ENCODE results near the gene DAAM1.

Gene DAAM1

DNA sequence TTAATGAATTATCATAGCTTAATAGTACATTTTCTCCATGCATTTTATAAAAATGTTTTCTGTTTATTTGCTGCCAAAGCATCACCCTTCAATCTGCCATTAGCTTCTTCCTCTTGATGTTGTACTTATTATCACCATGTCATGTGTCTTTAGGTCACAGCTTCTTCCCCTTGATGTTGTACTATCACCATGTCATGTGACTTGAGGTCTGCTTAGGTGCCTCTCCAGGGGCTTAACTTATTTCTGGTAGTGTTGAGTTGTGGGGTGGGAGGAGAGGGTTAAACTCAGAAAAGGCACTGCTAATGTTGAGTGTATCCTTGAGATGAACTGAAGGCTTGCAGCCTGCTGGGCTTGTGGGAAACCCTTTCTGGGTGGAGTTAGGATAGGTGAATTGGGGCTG lies 87.8 kb downstream of the DAAM1 start:
- no peak for DNase-seq
- peak overlapping the region; percentile 13 for H3K9ac ChIP-seq (ENCODE audit: low read length)
- H3K23ac ChIP-seq (ENCODE audit: low read length in 2 of 2), result no peak overlapping the region
- H3K4me1 ChIP-seq (ENCODE audit: control insufficient read depth, insufficient read depth, low read depth, low read length), result peaks cover 7% of the 10 kb centered on the region
- peaks cover 5% of the 10 kb centered on the region for H3K79me1 ChIP-seq (replicated peaks; ENCODE audit: low read length, poor library complexity, severe bottlenecking)
- no peaks in the 10 kb centered on the region for H3K9me3 ChIP-seq (ENCODE audit: control insufficient read depth, low read length)
- H3K14ac ChIP-seq (ENCODE audit: low read length in 2 of 2), result no peak overlapping the region
- H2BK12ac ChIP-seq (ENCODE audit: low read length in 2 of 2), result peak overlapping the region; percentile 45 to 95
- H3K4me3 ChIP-seq (ENCODE audit: insufficient read depth in 1 of 2, low read depth in 1 of 2, low read length in 2 of 2), result no peak overlapping the region
- peak overlapping the region; percentile 79 for H2BK5ac ChIP-seq (ENCODE audit: low read depth, low read length, poor library complexity, severe bottlenecking)
- H3K36me3 ChIP-seq (ENCODE audit: control insufficient read depth in 1 of 2, insufficient read depth in 2 of 2, low read depth in 1 of 2, low read length in 2 of 2), result no peaks in the 10 kb centered on the region
- H4K8ac ChIP-seq (ENCODE audit: low read length), result peak overlapping the region; percentile 54
- H2AFZ ChIP-seq (ENCODE audit: low read depth, low read length), result no peak overlapping the region
- H3K4ac ChIP-seq (ENCODE audit: low read depth in 1 of 2, low read length in 2 of 2), result peak overlapping the region in 1 of 2 experiments; percentile 75
- H2BK120ac ChIP-seq (ENCODE audit: low read depth, low read length), result peak overlapping the region; percentile 34
- no peak overlapping the region for H4K91ac ChIP-seq (ENCODE audit: low read length)
- H2AK5ac ChIP-seq (ENCODE audit: low read length, severe bottlenecking), result peak overlapping the region; percentile 97
- H3K18ac ChIP-seq (ENCODE audit: low read depth in 1 of 2, low read length in 2 of 2), result peak overlapping the region in 1 of 2 experiments; percentile 70
- no peaks in the 10 kb centered on the region for H3K27me3 ChIP-seq (ENCODE audit: control insufficient read depth in 1 of 2, insufficient read depth in 1 of 2, low read length in 2 of 2)
- H3K4me2 ChIP-seq (ENCODE audit: low read length, poor library complexity, severe bottlenecking), result no peak overlapping the region
- H3K27ac ChIP-seq (ENCODE audit: low read length, poor library complexity, severe bottlenecking), result peak overlapping the region; percentile 69
- H2BK15ac ChIP-seq (ENCODE audit: low read depth, poor library complexity, severe bottlenecking), result no peak overlapping the region

- Histone ChIP-seq H3K4me2 (ENCODE audit: low read length, poor library complexity, severe bottlenecking) (no peak overlapping the region), H3K9me3 (ENCODE audit: control insufficient read depth, low read length) (no peaks in the 10 kb centered on the region), H3K4ac (ENCODE audit: low read depth in 1 of 2, low read length in 2 of 2) (no peak overlapping the region), H2BK5ac (ENCODE audit: low read depth, low read length, poor library complexity, severe bottlenecking) (no peak overlapping the region), H3K27ac (ENCODE audit: low read length, poor library complexity, severe bottlenecking) (peak overlapping the region; percentile 49), H3K23ac (ENCODE audit: low read length in 2 of 2) (no peak overlapping the region), H2AK5ac (ENCODE audit: low read length, severe bottlenecking) (peak overlapping the region; percentile 97), H4K91ac (ENCODE audit: low read length) (no peak overlapping the region), H3K4me3 (ENCODE audit: insufficient read depth in 1 of 2, low read depth in 1 of 2, low read length in 2 of 2) (no peak overlapping the region), H2BK15ac (ENCODE audit: low read depth, poor library complexity, severe bottlenecking) (no peak overlapping the region), H2BK120ac (ENCODE audit: low read depth, low read length) (no peak overlapping the region), H3K36me3 (ENCODE audit: control insufficient read depth in 1 of 2, insufficient read depth in 2 of 2, low read depth in 1 of 2, low read length in 2 of 2) (no peaks in the 10 kb centered on the region), H3K4me1 (ENCODE audit: control insufficient read depth, insufficient read depth, low read depth, low read length) (peaks cover 7% of the 10 kb centered on the region), H3K9ac (ENCODE audit: low read length) (no peak overlapping the region), H2BK12ac (ENCODE audit: low read length in 2 of 2) (no peak overlapping the region), H2AFZ (ENCODE audit: low read depth, low read length) (no peak overlapping the region), H3K18ac (ENCODE audit: low read depth in 1 of 2, low read length in 2 of 2) (peak overlapping the region in 1 of 2 experiments; percentile 29), H3K14ac (ENCODE audit: low read length in 2 of 2) (no peak overlapping the region), H3K79me1 (replicated peaks; ENCODE audit: low read length, poor library complexity, severe bottlenecking) (peaks cover 6% of the 10 kb centered on the region), H3K27me3 (ENCODE audit: control insufficient read depth in 1 of 2, insufficient read depth in 1 of 2, low read length in 2 of 2) (no peaks in the 10 kb centered on the region), H4K8ac (ENCODE audit: low read length) (no peak overlapping the region)
- WGBS, result no CpG with 5 or more reads among the region's 2 CpGs
- no peak for DNase-seq
Observed at GRCh38 chr14:59277659-59278058, 89.2 kb downstream of the DAAM1 start.

GRCh38 chr14:59278111-59278510 lies 89.6 kb downstream of the DAAM1 start:
- Histone ChIP-seq H3K4me2 (ENCODE audit: low read length, poor library complexity, severe bottlenecking) (no peak overlapping the region), H2AK5ac (ENCODE audit: low read length, severe bottlenecking) (no peak overlapping the region), H2BK120ac (ENCODE audit: low read depth, low read length) (no peak overlapping the region), H3K18ac (ENCODE audit: low read depth in 1 of 2, low read length in 2 of 2) (no peak overlapping the region), H3K4me3 (ENCODE audit: insufficient read depth in 1 of 2, low read depth in 1 of 2, low read length in 2 of 2) (no peak overlapping the region), H3K9me3 (ENCODE audit: control insufficient read depth, low read length) (no peaks in the 10 kb centered on the region), H3K14ac (ENCODE audit: low read length in 2 of 2) (no peak overlapping the region), H3K27ac (ENCODE audit: low read length, poor library complexity, severe bottlenecking) (peak overlapping the region; percentile 68), H3K4ac (ENCODE audit: low read depth in 1 of 2, low read length in 2 of 2) (no peak overlapping the region), H4K8ac (ENCODE audit: low read length) (no peak overlapping the region), H2AFZ (ENCODE audit: low read depth, low read length) (no peak overlapping the region), H3K4me1 (ENCODE audit: control insufficient read depth, insufficient read depth, low read depth, low read length) (peaks cover 7% of the 10 kb centered on the region), H3K9ac (ENCODE audit: low read length) (peak overlapping the region; percentile 63), H3K23ac (ENCODE audit: low read length in 2 of 2) (no peak overlapping the region), H2BK5ac (ENCODE audit: low read depth, low read length, poor library complexity, severe bottlenecking) (no peak overlapping the region), H4K91ac (ENCODE audit: low read length) (no peak overlapping the region), H3K27me3 (ENCODE audit: control insufficient read depth in 1 of 2, insufficient read depth in 1 of 2, low read length in 2 of 2) (no peaks in the 10 kb centered on the region), H3K79me1 (replicated peaks; ENCODE audit: low read length, poor library complexity, severe bottlenecking) (peaks cover 5% of the 10 kb centered on the region), H2BK12ac (ENCODE audit: low read length in 2 of 2) (no peak overlapping the region), H2BK15ac (ENCODE audit: low read depth, poor library complexity, severe bottlenecking) (no peak overlapping the region), H3K36me3 (ENCODE audit: control insufficient read depth in 1 of 2, insufficient read depth in 2 of 2, low read depth in 1 of 2, low read length in 2 of 2) (no peaks in the 10 kb centered on the region)
- WGBS, result 0% methylated on average over 2 of the region's 2 CpGs
- peak; percentile 86 for DNase-seq

- 86% methylated on average over 5 of the region's 5 CpGs for WGBS
- H3K27me3 ChIP-seq (ENCODE audit: control insufficient read depth in 1 of 2, insufficient read depth in 1 of 2, low read length in 2 of 2), result no peaks in the 10 kb centered on the region
Observed at GRCh38 chr14:59280961-59281360, 92.5 kb downstream of the DAAM1 start.

More at GRCh38 chr14:59280961-59281360, 92.5 kb downstream of the DAAM1 start:
- no peak overlapping the region for H3K14ac ChIP-seq (ENCODE audit: low read length in 2 of 2)
- no peak overlapping the region for H3K9ac ChIP-seq (ENCODE audit: low read length)
- no peak overlapping the region for H3K4me3 ChIP-seq (ENCODE audit: insufficient read depth in 1 of 2, low read depth in 1 of 2, low read length in 2 of 2)
- no peak overlapping the region for H2AK5ac ChIP-seq (ENCODE audit: low read length, severe bottlenecking)
- no peak overlapping the region for H3K4me2 ChIP-seq (ENCODE audit: low read length, poor library complexity, severe bottlenecking)
- no peak overlapping the region for H2BK12ac ChIP-seq (ENCODE audit: low read length in 2 of 2)
- H3K18ac ChIP-seq (ENCODE audit: low read depth in 1 of 2, low read length in 2 of 2), result no peak overlapping the region
- no peak overlapping the region for H2BK5ac ChIP-seq (ENCODE audit: low read depth, low read length, poor library complexity, severe bottlenecking)
- no peak overlapping the region for H2BK15ac ChIP-seq (ENCODE audit: low read depth, poor library complexity, severe bottlenecking)
- peaks cover 4% of the 10 kb centered on the region for H3K4me1 ChIP-seq (ENCODE audit: control insufficient read depth, insufficient read depth, low read depth, low read length)
- H2AFZ ChIP-seq (ENCODE audit: low read depth, low read length), result no peak overlapping the region
- H3K4ac ChIP-seq (ENCODE audit: low read depth in 1 of 2, low read length in 2 of 2), result no peak overlapping the region
- H3K23ac ChIP-seq (ENCODE audit: low read length in 2 of 2), result no peak overlapping the region
- peaks cover 4% of the 10 kb centered on the region for H3K9me3 ChIP-seq (ENCODE audit: control insufficient read depth, low read length)
- no peak for DNase-seq
- no peak overlapping the region for H2BK120ac ChIP-seq (ENCODE audit: low read depth, low read length)
- no peak overlapping the region for H3K27ac ChIP-seq (ENCODE audit: low read length, poor library complexity, severe bottlenecking)
- H4K8ac ChIP-seq (ENCODE audit: low read length), result no peak overlapping the region
- H3K36me3 ChIP-seq (ENCODE audit: control insufficient read depth in 1 of 2, insufficient read depth in 2 of 2, low read depth in 1 of 2, low read length in 2 of 2), result no peaks in the 10 kb centered on the region
- no peak overlapping the region for H4K91ac ChIP-seq (ENCODE audit: low read length)
- H3K79me1 ChIP-seq (replicated peaks; ENCODE audit: low read length, poor library complexity, severe bottlenecking), result peaks cover 5% of the 10 kb centered on the region
